Body of pancreas (tissue), 4 donors: Measurements from ENCODE around the gene BRME1.

Experiments used
- POLR2A ChIP-seq, 3 donors: fragments of 450-650 bp; IDR thresholded peaks; one replicate each; pipeline ENCODE4 v1.6.1; 2016; ENCODE audit warnings: antibody characterized with exemption in 3 of 3, mild to moderate bottlenecking in 2 of 3
- TF ChIP-seq, protein P1 (sequence below), 7 experiments: fragments of 450-650 bp in 4 of 7; fragments of 200-600 bp in 3 of 7; sonication (generic) in 3 of 7; IDR thresholded peaks; one replicate each; pipeline ENCODE4 v1.5.1; 2016 to 2019; ENCODE audit warnings: antibody characterized with exemption in 7 of 7

DNA sequence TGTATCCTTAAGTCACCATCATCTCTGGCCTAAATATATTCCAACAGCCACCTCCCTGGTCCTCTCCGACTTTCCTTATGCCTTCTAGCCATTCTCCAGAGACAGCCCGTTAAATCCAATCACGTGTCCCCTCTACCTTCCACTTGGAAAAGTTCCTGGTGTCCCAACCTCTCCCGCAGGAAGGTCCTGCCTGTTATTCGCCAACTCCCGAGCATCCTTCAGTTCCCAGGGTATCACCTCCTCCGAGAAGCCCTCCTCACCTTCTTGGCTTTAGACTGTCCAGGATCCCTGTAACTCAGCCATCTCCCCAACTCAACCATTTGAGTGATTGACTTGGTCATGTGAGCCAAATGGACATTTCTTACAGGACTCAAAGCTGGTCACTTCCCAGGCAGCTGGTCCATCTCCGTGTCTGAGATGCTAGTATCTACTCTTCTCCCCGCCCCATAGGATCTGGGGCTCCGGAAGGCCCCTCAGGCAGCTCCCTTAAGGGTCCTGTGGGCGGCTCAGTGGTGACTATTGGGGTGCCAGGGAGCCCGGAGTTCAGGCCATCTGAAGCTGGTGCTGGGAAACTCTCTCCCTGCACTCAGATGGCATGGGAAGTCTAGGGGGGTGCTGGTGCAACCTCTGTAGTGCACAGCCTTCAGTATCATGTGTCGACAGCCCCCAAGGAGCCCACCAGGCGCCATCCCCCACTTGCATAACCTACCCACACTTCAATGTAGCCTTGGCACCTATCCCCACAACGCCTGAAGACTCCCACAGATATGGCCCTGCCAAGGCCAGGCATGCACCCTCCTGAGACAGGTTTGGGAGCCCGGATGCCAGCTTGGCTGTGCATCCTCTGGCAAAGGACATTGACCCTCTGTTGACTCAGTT, 56.9 kb downstream of the BRME1 start:
- no peak for TF ChIP-seq POLR2A (IDR thresholded peaks at IDR 0.05)
- TF ChIP-seq, protein P1, sequence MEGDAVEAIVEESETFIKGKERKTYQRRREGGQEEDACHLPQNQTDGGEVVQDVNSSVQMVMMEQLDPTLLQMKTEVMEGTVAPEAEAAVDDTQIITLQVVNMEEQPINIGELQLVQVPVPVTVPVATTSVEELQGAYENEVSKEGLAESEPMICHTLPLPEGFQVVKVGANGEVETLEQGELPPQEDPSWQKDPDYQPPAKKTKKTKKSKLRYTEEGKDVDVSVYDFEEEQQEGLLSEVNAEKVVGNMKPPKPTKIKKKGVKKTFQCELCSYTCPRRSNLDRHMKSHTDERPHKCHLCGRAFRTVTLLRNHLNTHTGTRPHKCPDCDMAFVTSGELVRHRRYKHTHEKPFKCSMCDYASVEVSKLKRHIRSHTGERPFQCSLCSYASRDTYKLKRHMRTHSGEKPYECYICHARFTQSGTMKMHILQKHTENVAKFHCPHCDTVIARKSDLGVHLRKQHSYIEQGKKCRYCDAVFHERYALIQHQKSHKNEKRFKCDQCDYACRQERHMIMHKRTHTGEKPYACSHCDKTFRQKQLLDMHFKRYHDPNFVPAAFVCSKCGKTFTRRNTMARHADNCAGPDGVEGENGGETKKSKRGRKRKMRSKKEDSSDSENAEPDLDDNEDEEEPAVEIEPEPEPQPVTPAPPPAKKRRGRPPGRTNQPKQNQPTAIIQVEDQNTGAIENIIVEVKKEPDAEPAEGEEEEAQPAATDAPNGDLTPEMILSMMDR (IDR thresholded peaks at IDR 0.05), result no peak
